Parathyroid adenoma (tissue), 2 donors: ENCODE data around the gene TNPO3.

ENCODE experiments used
- H2AFZ ChIP-seq: fragments of 300-600 bp; sonication (generic); one replicate; pipeline ENCODE4 v1.7.0; 2017; ENCODE audit warnings: antibody characterized with exemption, mild to moderate bottlenecking
- H3K27ac ChIP-seq: fragments of 300-600 bp; sonication (generic); one replicate; pipeline ENCODE4 v1.7.0; 2017
- H3K27me3 ChIP-seq: fragments of 300-600 bp; sonication (generic); one replicate; pipeline ENCODE4 v1.7.0; 2017; ENCODE audit warnings: low read length; ENCODE audit not compliant: control insufficient read depth, insufficient read depth
- H3K36me3 ChIP-seq: fragments of 300-600 bp; sonication (generic); one replicate; pipeline ENCODE4 v1.7.0; 2017; ENCODE audit warnings: low read length; ENCODE audit not compliant: control insufficient read depth, insufficient read depth
- H3K4me1 ChIP-seq: fragments of 300-600 bp; sonication (generic); one replicate; pipeline ENCODE4 v1.7.0; 2017; ENCODE audit warnings: control low read depth
- H3K4me2 ChIP-seq: fragments of 300-600 bp; sonication (generic); one replicate; pipeline ENCODE4 v1.7.0; 2017; ENCODE audit warnings: low read length
- H3K4me3 ChIP-seq: fragments of 300-600 bp; sonication (generic); one replicate; pipeline ENCODE4 v1.7.0; 2017; ENCODE audit warnings: low read depth, low read length
- H3K79me2 ChIP-seq: fragments of 300-600 bp; sonication (generic); one replicate; pipeline ENCODE4 v1.7.0; 2017; ENCODE audit warnings: control low read depth
- H3K9ac ChIP-seq: fragments of 300-600 bp; sonication (generic); one replicate; pipeline ENCODE4 v1.7.0; 2017; ENCODE audit warnings: mild to moderate bottlenecking
- H3K9me3 ChIP-seq: fragments of 300-600 bp; sonication (generic); one replicate; pipeline ENCODE4 v1.7.0; 2017; ENCODE audit warnings: low read length; ENCODE audit not compliant: control insufficient read depth
- TF ChIP-seq, protein P1 (sequence below): fragments of 300-600 bp; sonication (generic); IDR thresholded peaks from one replicate; pipeline ENCODE4 v1.7.0; 2017; ENCODE audit warnings: antibody characterized with exemption, mild to moderate bottlenecking
- donor health status: primary hyperparathyroidism.

Gene TNPO3

DNA sequence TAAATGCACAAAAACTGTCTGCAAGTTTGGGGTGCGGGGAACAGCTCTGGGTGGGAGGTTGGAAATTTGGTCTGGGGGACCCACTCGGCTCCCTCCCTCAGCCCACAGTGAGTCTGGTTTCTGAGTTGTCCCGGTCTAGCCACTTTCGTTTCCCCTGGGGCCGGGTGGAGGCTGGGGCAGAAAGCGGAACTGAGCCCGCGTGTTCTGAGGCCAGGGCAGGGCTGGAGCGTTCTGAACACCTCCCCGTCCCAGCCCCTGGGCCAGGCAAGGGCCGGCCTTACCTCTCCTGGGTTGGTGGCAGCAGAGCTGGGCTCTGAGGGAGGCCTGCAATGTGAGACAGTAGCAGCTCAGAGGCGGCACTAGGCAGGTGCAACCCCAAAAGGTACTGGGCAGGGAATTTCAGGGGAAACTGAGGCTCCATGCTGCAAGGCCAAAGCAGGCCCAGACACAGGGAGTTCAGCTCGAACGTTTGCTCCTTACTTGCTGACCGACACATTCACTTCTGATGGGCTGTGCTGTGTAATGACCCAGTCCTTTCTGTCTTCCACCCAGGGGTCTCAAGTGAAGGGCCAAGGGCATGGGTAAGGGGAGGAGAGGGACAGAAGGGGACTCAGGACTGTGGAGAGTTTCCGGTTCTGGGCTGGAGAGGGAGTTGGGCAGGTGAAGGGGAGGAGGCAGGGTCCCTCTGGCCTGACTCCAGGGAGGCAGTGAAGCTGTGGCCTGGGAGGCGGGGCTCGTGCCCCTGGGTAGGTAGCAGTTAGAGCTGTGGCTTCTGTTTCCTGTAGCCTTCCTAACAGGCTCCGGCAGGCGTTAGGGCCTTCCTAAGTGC, 114.2 kb downstream of the TNPO3 start:
- no peak overlapping the region for H3K27ac ChIP-seq
- H3K79me2 ChIP-seq, result no peaks in the 10 kb centered on the region
- no peaks in the 10 kb centered on the region for H3K4me1 ChIP-seq
- TF ChIP-seq, protein P1, sequence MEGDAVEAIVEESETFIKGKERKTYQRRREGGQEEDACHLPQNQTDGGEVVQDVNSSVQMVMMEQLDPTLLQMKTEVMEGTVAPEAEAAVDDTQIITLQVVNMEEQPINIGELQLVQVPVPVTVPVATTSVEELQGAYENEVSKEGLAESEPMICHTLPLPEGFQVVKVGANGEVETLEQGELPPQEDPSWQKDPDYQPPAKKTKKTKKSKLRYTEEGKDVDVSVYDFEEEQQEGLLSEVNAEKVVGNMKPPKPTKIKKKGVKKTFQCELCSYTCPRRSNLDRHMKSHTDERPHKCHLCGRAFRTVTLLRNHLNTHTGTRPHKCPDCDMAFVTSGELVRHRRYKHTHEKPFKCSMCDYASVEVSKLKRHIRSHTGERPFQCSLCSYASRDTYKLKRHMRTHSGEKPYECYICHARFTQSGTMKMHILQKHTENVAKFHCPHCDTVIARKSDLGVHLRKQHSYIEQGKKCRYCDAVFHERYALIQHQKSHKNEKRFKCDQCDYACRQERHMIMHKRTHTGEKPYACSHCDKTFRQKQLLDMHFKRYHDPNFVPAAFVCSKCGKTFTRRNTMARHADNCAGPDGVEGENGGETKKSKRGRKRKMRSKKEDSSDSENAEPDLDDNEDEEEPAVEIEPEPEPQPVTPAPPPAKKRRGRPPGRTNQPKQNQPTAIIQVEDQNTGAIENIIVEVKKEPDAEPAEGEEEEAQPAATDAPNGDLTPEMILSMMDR, result no peak
- no peak overlapping the region for H3K9ac ChIP-seq
- no peaks in the 10 kb centered on the region for H3K27me3 ChIP-seq
- H2AFZ ChIP-seq, result no peak overlapping the region
- H3K36me3 ChIP-seq, result no peaks in the 10 kb centered on the region
- H3K9me3 ChIP-seq, result no peaks in the 10 kb centered on the region
- no peak overlapping the region for H3K4me3 ChIP-seq
- no peak overlapping the region for H3K4me2 ChIP-seq

DNA sequence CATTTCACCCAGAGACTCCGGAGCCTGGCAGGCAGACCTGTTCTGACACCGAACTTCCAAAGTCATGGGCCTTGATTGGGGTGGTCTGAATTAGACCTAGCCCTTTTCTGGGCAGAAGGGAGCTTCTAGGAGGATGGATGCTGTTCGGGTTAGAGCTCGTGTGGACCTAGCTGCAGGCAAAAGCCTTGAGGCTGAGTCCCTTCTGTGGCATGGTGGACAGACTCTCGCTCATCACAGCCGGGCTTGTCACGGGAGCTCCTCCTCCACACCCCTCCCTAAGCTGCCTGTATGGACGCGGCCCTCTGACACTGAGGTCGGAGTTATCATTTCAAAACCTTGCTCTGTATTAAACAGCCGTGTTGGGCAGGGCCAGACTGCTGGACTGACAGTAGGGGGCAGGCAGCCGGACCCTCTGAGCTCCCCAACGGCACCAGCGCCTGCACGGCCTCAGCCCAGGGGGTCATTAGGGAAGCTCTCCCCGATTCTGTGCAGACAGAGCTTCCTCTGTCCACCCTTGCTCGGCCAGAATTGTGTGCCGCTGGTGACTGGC, 115.0 kb downstream of the TNPO3 start:
- Histone ChIP-seq H3K9ac (no peak overlapping the region), H3K27ac (no peak overlapping the region), H3K9me3 (no peaks in the 10 kb centered on the region), H3K36me3 (no peaks in the 10 kb centered on the region), H3K27me3 (no peaks in the 10 kb centered on the region), H3K4me1 (no peaks in the 10 kb centered on the region), H3K4me3 (no peak overlapping the region), H3K79me2 (no peaks in the 10 kb centered on the region), H2AFZ (no peak overlapping the region), H3K4me2 (no peak overlapping the region)
- TF ChIP-seq, protein P1, result no peak

DNA sequence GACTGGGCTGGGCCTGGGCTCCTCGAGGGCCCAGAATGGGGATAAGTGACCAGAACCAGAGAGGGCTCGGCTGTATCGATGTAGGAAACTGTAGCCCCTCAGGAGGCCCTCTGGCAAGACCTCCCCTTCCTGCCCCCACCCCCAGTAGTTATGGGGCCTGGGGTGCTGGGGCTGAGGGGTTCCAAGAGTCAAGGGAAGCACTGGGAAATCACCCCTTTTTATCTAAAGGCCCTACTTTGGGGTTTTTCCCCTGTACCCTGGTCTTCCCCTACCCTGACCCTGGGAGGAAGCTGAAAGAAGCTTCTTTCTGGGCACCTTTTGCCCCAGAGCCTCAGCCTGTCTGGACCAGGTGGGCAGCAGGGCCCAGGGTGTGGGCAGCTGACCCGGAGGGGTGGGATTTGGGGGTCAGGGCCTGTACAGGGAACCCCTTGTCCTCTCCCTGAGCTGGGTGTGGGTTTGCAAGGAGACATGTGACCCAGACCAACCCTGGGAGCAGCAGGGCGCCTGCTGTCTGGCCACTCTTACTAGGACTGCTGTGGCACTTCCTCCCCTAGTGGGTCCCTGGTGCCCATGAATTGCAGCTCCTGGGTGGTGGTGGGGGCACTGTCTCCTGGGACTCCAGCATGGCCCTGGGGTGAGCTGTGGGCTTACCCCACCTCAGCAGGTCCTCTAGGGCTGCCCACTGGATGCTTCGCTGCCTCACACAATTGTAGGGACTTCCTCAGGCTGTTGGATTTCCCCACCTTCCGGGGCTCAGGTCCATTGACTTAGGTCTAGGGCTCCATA, 115.6 kb downstream of the TNPO3 start:
- TF ChIP-seq, protein P1, result no peak
- Histone ChIP-seq H3K9me3 (no peaks in the 10 kb centered on the region), H3K9ac (no peak overlapping the region), H3K36me3 (no peaks in the 10 kb centered on the region), H3K4me2 (peak overlapping the region; percentile 17), H3K79me2 (no peaks in the 10 kb centered on the region), H3K27ac (no peak overlapping the region), H3K4me1 (no peaks in the 10 kb centered on the region), H3K4me3 (no peak overlapping the region), H2AFZ (no peak overlapping the region), H3K27me3 (no peaks in the 10 kb centered on the region)

DNA sequence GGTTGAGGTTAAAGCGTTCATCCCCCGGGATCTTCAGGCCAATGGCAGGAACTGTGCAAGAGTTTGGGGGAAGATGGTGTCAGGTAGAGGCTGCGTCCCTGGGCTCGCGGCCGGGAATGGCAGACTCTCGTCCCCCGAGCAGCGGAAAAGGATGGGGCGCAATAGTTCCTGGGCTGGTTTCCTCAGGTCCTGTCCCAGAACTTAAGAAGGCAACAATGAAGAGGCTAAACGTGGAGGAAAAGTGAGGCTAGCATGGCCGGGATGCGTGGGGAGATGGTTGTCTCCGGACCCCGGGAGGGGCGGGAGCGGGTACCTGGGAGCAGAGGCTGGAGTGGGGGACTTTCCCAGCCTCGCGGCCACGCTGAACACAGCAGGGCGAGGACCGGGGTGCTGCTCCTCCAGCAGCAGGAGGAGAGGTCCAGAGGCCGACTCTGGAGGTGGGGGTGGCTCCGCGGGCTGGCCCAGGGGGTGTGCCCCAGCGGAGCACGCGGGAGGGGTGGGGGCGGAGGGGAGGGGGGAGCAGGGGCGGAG, 116.3 kb downstream of the TNPO3 start:
- Histone ChIP-seq H3K27ac (peak overlapping the region; percentile 38), H2AFZ (peak overlapping the region; percentile 86), H3K9ac (no peak overlapping the region), H3K79me2 (no peaks in the 10 kb centered on the region), H3K36me3 (no peaks in the 10 kb centered on the region), H3K4me3 (peak overlapping the region; percentile 65), H3K27me3 (no peaks in the 10 kb centered on the region), H3K4me1 (no peaks in the 10 kb centered on the region), H3K9me3 (no peaks in the 10 kb centered on the region), H3K4me2 (peak overlapping the region; percentile 92)
- TF ChIP-seq, protein P1, result no peak
